HG03103 (cell line): ENCODE results near the gene FRY.

Experiments used
- ATAC-seq: cut with Tn5 transposase; IDR thresholded peaks from one replicate; pipeline ENCODE4 v1.9.1; 2021; ENCODE audit warnings: low read depth; ENCODE audit not compliant: unreplicated experiment

FRY gene

DNA sequence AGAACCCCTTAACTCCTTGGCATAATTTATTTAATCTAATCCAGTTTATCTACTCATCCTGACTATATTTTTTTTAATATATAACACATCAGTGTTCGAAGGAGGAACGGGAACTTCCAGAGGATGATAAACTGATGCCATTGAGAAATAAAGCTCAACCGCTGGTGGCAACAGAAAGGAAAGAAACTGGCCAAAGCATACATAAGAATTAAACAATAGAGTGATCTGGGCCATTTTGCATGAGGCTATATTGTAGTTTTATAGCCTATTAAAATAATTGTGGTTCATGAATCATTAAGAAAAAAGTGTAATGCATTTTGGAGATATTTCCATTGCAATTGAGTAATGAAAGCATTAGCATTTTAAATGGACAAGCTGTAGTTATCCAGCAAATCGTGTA is 94.2 kb downstream of the FRY start:
- ATAC-seq: no peak

- ATAC-seq: no peak
These were observed 94.7 kb downstream of the FRY start for GRCh38 chr13:32126278-32126677.

- no peak for ATAC-seq
These were observed 95.2 kb downstream of the FRY start for GRCh38 chr13:32126756-32127155.

- ATAC-seq: no peak
These were observed 96.1 kb downstream of the FRY start for GRCh38 chr13:32127691-32128090.

DNA sequence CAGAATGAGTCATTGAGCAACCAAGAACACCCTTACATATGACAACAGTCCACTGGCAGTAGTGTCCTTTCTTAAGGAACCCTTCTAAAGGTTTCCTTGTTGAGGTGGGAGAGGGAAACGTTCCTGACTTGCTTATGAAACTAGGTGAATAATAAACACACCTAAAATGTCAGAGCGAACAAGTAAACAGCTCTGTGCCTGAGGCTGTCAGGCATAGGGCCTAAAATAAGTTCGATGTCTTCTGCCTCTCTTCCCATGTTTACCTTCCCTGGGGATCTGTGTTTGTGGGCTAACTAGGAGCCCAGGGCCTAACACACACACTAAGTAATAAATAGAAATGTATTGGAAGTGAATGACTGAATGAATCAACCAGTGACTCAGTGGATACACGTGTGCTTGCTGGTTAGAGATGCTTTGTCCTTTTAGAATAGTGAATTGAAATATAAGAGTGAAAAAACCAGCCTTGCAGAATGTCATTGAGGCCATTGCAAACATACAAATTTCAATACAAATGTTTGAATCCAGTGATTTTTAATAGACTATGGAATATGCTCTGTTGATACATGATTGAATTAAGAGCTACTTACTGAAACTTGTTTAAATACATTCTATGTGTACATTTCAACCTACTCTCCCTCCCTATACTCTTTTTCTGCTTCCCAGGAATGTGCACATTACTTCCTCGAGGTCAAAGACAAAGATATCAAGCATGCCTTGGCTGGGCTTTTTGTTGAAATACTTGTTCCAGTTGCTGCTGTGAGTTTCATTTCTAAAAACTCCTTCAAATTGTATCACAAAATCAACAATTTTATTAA is 102.9 kb downstream of the FRY start:
- no peak for ATAC-seq

- no peak for ATAC-seq
These were observed 103.4 kb downstream of the FRY start for GRCh38 chr13:32135056-32135390.

DNA sequence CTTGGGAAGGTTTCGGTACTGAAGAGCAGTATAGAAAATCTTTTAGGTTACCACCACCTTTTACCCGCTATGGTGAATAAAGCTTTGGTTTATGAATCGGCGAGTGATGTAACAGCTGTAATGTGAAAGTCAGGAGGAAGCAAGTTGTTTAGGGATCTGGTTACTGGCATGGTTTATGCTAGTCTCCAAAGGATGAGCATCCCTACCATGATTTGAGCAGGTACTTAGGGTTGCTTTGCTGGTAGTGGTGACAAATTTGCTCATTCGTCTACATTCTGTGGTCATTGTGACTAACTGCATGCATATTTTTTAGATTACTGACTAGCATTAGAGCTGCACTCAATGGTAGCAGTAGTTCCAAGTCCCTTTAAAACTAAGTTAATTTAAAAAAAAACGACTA is 104.1 kb downstream of the FRY start:
- no peak for ATAC-seq

DNA sequence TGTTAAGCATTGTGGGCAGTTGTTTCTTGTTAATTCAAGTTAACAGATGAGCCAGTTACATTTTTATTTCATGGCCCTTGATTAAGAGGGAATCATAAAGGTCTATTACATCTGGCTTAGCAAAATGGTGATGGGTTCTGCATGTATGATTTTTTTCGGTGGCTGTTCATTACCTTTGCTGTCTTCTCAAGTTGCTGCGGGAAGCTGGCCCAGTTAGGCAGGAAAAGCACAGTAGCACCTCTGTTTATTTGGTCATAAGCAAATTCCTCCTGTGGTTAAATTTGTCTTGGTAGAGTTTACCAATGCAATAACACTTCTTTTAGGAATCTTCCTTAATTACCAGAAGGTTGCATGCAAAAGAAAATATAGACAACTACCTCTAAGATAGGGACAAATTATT is 104.5 kb downstream of the FRY start:
- no peak for ATAC-seq

- ATAC-seq: no peak
These were observed 105.1 kb downstream of the FRY start for GRCh38 chr13:32136716-32137115.

GRCh38 chr13:32139251-32139650 is 107.7 kb downstream of the FRY start:
- no peak for ATAC-seq

DNA sequence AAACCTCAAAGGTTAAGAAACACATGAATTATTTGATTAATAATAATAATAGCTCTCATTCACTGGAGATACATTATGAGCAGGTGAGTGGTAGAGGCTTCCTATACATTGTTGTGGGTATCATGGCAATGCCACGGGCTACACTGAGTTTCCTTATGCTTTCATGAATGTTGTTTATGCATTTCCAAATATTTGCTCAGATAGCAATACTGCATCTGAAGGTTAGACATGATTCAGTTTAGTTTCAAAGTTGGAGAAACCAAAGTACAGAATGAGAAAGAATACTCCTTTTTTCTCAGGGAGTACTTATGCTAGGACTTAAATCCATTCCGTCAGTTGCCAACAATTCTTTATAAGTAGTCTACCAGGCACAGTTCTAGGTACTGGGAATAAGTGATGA is 108.5 kb downstream of the FRY start:
- ATAC-seq: no peak

DNA sequence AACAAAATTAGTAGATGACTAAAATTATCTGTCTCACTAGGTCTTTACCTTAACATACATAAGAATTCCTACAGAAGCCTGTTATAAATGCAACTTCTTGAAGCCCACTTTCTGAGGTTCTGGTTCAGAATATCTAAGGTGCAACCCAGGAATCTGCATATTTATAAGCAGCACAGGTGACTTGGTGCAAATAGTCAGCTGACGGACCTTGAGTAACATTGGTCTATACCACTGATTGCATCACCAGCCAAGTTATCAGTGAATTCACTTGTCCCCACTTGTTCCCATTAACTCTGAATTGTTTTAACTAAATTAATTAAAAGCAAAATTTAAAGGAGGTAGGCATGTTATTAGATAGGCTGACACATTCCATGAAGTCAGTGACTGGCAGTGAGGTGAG is 109.9 kb downstream of the FRY start:
- no peak for ATAC-seq

- ATAC-seq: no peak
These were observed 110.5 kb downstream of the FRY start for GRCh38 chr13:32142115-32142514.

DNA sequence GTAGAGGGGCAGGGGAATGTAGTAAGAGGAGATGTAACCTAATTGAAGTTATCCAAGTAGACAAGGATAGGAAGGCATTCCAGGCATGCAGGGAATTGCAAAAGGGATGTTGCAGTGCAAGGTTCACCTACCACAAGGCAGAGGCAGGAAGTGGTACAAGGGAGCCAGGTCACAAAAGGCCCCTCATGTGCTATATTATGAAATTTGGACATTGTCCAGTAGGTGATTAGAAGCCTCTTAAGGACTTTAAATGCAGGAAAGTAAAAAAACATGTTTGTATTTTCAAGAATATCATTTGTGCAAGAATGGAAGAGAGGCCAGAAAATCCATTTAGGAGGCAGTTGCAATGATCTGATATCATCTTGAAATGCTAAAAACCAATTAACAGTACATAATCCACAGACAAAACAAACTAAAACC is 111.4 kb downstream of the FRY start:
- no peak for ATAC-seq

DNA sequence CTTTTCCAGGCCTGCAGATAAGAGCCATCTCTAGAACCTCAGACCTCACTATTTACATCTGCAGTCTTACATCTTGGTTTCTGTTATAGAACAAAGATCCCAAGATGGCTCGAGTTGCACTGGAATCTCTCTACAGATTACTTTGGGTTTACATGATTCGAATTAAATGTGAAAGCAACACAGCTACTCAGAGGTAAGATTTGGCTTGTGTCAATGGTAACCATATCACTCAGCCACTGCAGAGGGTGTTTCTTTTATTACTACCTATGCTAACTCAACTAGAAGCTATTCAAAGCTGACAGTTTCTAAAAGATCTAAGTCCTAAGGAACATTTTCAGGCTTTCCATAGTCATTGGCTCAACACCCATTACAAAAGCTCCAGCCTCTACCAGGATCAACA is 115.6 kb downstream of the FRY start:
- no peak for ATAC-seq

- ATAC-seq: no peak
These were observed 116.4 kb downstream of the FRY start for GRCh38 chr13:32147976-32148375.

DNA sequence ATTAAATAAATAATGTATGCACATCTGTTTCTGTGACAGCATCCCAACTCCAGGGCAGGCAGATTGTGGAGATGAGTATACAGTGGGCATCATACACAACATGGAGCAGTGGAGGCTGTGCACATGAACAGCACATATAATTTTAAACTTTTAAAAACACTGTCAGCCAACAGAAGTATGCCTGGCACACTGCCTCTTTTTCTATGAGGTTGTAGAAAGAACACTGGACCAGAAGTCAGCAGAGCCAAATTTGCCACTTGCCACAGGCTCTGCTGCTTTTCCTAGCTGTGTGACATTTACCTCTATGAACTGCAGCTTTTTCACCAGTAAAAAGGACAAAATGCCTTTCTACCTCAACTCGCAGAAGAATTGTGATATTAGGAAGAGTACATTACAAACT is 118.7 kb downstream of the FRY start:
- ATAC-seq: no peak

GRCh38 chr13:32150794-32151193 is 119.2 kb downstream of the FRY start:
- ATAC-seq: no peak

DNA sequence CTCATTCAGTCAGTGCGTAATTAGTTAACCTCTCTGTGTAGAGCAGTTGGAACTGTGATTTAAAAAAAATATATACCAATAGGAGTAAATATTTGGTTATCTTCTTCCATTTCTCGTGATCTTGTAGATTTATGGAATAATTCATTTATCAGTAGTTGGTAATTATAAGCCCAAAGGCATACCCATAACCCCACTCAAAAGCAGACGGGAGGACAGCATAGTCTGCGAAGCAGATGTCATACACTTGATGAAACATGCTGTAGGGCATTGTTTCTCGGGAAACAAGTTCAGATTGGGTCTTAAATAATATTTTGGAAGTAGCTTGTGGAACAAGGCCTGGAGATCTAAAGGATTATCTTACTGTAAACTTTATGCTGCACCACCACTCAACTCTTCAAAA is 119.7 kb downstream of the FRY start:
- ATAC-seq: no peak

DNA sequence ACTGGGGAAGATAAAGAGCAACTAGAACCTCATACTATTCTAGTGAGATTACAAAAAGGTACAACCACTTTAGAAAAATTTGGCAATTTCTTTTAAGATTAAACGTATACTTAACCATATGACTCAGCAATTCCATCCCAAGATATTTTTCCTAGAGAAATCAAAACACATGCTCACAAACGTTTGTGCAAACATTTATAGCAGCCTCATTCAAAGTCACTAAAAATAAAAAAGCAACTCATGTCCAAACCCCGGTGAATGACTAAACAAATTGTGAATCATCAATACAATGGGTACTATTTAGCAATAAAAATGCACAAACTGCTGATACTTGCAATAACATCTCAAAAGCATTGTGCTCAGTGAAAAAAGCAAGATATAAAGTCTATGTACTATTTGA is 121.5 kb downstream of the FRY start:
- no peak for ATAC-seq

DNA sequence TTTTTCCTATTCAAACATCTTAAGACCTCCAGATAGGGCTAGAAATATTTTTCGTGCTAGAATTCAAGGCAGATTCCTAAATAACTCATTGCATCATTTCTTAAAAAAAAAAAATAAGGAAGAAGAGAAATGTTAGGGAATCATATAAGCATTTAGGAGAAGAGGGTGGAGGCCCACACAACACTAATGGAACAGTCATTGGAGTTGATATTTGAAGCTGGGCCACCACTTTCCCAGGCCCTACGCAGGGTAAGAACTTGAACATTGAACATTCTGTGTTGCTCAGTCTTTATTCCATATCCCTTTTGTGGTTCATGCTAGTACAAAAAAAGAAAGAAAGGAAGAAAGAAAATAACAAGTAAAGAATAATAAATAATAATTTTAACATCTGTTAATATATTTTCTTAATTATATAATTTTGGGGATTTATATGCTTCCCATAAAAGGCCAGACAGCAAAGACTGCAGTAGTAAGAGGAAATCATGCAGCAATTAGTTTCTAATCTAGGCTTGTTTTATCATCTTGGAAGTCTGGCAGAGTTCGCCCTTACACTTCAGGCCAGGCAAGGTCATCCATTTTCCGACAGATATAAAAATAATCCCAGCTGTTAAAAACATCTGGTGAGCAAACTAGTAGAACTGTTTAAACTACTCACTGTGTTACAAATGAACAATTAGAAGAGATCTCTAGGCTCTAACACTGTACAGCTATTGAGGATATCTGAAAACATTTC is 127.7 kb downstream of the FRY start:
- no peak for ATAC-seq

GRCh38 chr13:32162395-32163005 is 130.9 kb downstream of the FRY start:
- no peak for ATAC-seq
